Measurements from ENCODE around the gene PDCD4. TPM values are rescaled to one million over a fixed set of nuclear protein-coding genes. Genes with fewer than 3 reads are reported as not detected.

The PDCD4 gene
- total and polyA plus RNA-seq, 9 of the 15 experiments (the other 6 are each of a cell fraction or from before 2014, with no cell fraction given), result 12.9 to 44.1 (median 33.7) TPM

DNA sequence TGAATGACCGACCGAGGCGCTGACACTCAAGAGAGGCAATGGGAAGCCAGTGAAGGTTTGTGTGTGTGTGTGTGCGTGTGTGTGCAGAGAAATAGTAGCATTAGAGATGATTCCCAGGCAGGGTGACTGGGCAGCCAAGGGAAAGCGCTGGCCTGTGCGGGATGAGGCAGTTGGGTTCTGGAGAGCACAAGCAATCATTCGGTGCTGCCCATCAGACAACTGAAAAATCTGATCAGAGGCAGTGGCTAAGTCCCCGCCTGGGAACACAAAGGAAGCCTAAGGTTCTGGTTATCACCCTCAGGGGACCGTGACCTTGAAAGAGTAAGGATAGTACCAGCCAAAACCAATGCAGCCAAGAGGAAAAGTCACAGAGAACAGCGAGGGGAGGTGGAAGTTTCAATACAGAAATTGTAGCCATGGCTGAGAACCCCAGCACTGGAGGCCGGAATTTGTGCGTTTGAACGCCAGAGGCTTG lies 868 bp upstream of the PDCD4 start (continued):
- TF ChIP-seq, protein P1, sequence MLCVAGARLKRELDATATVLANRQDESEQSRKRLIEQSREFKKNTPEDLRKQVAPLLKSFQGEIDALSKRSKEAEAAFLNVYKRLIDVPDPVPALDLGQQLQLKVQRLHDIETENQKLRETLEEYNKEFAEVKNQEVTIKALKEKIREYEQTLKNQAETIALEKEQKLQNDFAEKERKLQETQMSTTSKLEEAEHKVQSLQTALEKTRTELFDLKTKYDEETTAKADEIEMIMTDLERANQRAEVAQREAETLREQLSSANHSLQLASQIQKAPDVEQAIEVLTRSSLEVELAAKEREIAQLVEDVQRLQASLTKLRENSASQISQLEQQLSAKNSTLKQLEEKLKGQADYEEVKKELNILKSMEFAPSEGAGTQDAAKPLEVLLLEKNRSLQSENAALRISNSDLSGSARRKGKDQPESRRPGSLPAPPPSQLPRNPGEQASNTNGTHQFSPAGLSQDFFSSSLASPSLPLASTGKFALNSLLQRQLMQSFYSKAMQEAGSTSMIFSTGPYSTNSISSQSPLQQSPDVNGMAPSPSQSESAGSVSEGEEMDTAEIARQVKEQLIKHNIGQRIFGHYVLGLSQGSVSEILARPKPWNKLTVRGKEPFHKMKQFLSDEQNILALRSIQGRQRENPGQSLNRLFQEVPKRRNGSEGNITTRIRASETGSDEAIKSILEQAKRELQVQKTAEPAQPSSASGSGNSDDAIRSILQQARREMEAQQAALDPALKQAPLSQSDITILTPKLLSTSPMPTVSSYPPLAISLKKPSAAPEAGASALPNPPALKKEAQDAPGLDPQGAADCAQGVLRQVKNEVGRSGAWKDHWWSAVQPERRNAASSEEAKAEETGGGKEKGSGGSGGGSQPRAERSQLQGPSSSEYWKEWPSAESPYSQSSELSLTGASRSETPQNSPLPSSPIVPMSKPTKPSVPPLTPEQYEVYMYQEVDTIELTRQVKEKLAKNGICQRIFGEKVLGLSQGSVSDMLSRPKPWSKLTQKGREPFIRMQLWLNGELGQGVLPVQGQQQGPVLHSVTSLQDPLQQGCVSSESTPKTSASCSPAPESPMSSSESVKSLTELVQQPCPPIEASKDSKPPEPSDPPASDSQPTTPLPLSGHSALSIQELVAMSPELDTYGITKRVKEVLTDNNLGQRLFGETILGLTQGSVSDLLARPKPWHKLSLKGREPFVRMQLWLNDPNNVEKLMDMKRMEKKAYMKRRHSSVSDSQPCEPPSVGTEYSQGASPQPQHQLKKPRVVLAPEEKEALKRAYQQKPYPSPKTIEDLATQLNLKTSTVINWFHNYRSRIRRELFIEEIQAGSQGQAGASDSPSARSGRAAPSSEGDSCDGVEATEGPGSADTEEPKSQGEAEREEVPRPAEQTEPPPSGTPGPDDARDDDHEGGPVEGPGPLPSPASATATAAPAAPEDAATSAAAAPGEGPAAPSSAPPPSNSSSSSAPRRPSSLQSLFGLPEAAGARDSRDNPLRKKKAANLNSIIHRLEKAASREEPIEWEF (CRISPR knock-in tag; IDR thresholded peaks at IDR 0.05), result 0 out of 2 replicates have a peak, but pooled peaks have one; percentile 41
- TF ChIP-seq, protein P2, sequence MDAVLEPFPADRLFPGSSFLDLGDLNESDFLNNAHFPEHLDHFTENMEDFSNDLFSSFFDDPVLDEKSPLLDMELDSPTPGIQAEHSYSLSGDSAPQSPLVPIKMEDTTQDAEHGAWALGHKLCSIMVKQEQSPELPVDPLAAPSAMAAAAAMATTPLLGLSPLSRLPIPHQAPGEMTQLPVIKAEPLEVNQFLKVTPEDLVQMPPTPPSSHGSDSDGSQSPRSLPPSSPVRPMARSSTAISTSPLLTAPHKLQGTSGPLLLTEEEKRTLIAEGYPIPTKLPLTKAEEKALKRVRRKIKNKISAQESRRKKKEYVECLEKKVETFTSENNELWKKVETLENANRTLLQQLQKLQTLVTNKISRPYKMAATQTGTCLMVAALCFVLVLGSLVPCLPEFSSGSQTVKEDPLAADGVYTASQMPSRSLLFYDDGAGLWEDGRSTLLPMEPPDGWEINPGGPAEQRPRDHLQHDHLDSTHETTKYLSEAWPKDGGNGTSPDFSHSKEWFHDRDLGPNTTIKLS (IDR thresholded peaks at IDR 0.05; ENCODE audit: borderline replicate concordance, low read depth), result no peak
- no peak for TF ChIP-seq PPARD (CRISPR knock-in tag; IDR thresholded peaks at IDR 0.05)
- TF ChIP-seq CHCHD3 (CRISPR knock-in tag; IDR thresholded peaks at IDR 0.05), result no peak
- no peak for TF ChIP-seq NRF1 (conservative IDR thresholded peaks at IDR 0.05 in 1 of 2, IDR thresholded peaks at IDR 0.05 in 1 of 2)
- no peak for TF ChIP-seq CHD1 (IDR thresholded peaks at IDR 0.05; ENCODE audit: low read length)
- TF ChIP-seq, protein P3, sequence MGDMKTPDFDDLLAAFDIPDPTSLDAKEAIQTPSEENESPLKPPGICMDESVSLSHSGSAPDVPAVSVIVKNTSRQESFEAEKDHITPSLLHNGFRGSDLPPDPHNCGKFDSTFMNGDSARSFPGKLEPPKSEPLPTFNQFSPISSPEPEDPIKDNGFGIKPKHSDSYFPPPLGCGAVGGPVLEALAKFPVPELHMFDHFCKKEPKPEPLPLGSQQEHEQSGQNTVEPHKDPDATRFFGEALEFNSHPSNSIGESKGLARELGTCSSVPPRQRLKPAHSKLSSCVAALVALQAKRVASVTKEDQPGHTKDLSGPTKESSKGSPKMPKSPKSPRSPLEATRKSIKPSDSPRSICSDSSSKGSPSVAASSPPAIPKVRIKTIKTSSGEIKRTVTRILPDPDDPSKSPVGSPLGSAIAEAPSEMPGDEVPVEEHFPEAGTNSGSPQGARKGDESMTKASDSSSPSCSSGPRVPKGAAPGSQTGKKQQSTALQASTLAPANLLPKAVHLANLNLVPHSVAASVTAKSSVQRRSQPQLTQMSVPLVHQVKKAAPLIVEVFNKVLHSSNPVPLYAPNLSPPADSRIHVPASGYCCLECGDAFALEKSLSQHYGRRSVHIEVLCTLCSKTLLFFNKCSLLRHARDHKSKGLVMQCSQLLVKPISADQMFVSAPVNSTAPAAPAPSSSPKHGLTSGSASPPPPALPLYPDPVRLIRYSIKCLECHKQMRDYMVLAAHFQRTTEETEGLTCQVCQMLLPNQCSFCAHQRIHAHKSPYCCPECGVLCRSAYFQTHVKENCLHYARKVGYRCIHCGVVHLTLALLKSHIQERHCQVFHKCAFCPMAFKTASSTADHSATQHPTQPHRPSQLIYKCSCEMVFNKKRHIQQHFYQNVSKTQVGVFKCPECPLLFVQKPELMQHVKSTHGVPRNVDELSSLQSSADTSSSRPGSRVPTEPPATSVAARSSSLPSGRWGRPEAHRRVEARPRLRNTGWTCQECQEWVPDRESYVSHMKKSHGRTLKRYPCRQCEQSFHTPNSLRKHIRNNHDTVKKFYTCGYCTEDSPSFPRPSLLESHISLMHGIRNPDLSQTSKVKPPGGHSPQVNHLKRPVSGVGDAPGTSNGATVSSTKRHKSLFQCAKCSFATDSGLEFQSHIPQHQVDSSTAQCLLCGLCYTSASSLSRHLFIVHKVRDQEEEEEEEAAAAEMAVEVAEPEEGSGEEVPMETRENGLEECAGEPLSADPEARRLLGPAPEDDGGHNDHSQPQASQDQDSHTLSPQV (IDR thresholded peaks at IDR 0.05), result peak; percentile 68; the same call in 1 of the 2 replicates
- no peak for TF ChIP-seq SMAD2 (IDR thresholded peaks at IDR 0.05; ENCODE audit: low read depth, low read length)
- TF ChIP-seq KDM5B (IDR thresholded peaks at IDR 0.05; ENCODE audit: insufficient replicate concordance, low read depth, low read length), result peak; percentile 10
- no peak for TF ChIP-seq SP1 (CRISPR knock-in tag; IDR thresholded peaks at IDR 0.05)
- TF ChIP-seq KLF10 (CRISPR knock-in tag; IDR thresholded peaks at IDR 0.05), result no peak
- peak; percentile 32; the same call in 1 of the 2 replicates for TF ChIP-seq ZNF589 (CRISPR knock-in tag; IDR thresholded peaks at IDR 0.05; ENCODE audit: low read depth)
- TF ChIP-seq SMARCA5 (IDR thresholded peaks at IDR 0.05), result no peak
- TF ChIP-seq ZNF766 (CRISPR knock-in tag; conservative IDR thresholded peaks at IDR 0.05), result peak; percentile 59; the same call in 1 of the 2 replicates
- TF ChIP-seq TGIF2 (CRISPR knock-in tag; IDR thresholded peaks at IDR 0.05), result no peak
- no peak for TF ChIP-seq SP2 (IDR thresholded peaks at IDR 0.05; ENCODE audit: extremely low read depth, low read depth, low read length, poor library complexity, severe bottlenecking)
- TF ChIP-seq ZNF644 (tag; IDR thresholded peaks at IDR 0.05; ENCODE audit: low read depth), result no peak
- no peak for TF ChIP-seq ZNF253 (CRISPR knock-in tag; conservative IDR thresholded peaks at IDR 0.05)
- TF ChIP-seq KLF16 (IDR thresholded peaks at IDR 0.05), result no peak
